Peyer's patch (tissue), 4 donors: Measurements from ENCODE around the gene PDE4D. TPM values are rescaled to one million over a fixed set of nuclear protein-coding genes. Genes with fewer than 3 reads are reported as not detected.
A peak's percentile ranks its signal among the peaks of the same experiment; 100 is the strongest.

Source experiments
- DNase-seq, 3 donors: peaks; one replicate each; pipeline ENCODE4 v3.0.0-alpha.2; 2017 to 2019
- H3K27ac ChIP-seq, 4 donors: fragments of 200-600 bp; sonication (generic); one replicate each; pipeline ENCODE4 v1.5.1; 2016 to 2019
- H3K27me3 ChIP-seq, 2 donors: fragments of 200-600 bp; sonication (generic); one replicate each; pipeline ENCODE4 v1.5.1; 2019
- H3K36me3 ChIP-seq, 3 donors: fragments of 200-600 bp; sonication (generic); one replicate each; pipeline ENCODE4 v1.5.1; 2016 to 2019
- H3K4me1 ChIP-seq, 4 donors: fragments of 200-600 bp; sonication (generic); one replicate each; pipeline ENCODE4 v1.5.1; 2016 to 2019
- H3K4me3 ChIP-seq, 4 donors: fragments of 200-600 bp; sonication (generic); 1 replicate in 3 of 4; 2 replicates in 1 of 4; pipeline ENCODE4 v1.5.1; 2016 to 2019; ENCODE audit warnings: mild to moderate bottlenecking in 1 of 4
- H3K9me3 ChIP-seq, 4 donors: fragments of 200-600 bp; sonication (generic); one replicate each; pipeline ENCODE4 v1.5.1; 2016 to 2019; ENCODE audit warnings: mild to moderate bottlenecking in 1 of 4
- CTCF ChIP-seq, 6 experiments: fragments of 450-650 bp in 4 of 6; fragments of 200-600 bp in 2 of 6; sonication (generic) in 1 of 6; IDR thresholded peaks; one replicate each; pipeline ENCODE4 v1.5.1; 2017 to 2019; ENCODE audit warnings: antibody characterized with exemption in 6 of 6, mild to moderate bottlenecking in 3 of 6, moderate library complexity in 1 of 6
- POLR2A ChIP-seq, 2 donors: fragments of 450-650 bp; IDR thresholded peaks; one replicate each; pipeline ENCODE4 v1.5.1; 2017; ENCODE audit warnings: antibody characterized with exemption in 2 of 2, mild to moderate bottlenecking in 2 of 2, moderate library complexity in 2 of 2
- total RNA-seq, 4 donors: library from RNA; depleted of rRNA; stranded (reverse); fragments of >200 nt; gene quantifications; one replicate each; pipeline ENCODE4 v1.1.0, GENCODE V29; 2016

Gene PDE4D
- total RNA-seq, 4 donors from 2014 or later: 19.8 to 89.1 (median 43.9) TPM

- Histone ChIP-seq H3K4me1 (peaks cover 0 to 5% (median 0%) of the 10 kb centered on the region in 4 donors), H3K27ac (no peak overlapping the region), H3K27me3 (no peaks in the 10 kb centered on the region), H3K4me3 (no peak overlapping the region), H3K36me3 (no peaks in the 10 kb centered on the region), H3K9me3 (no peaks in the 10 kb centered on the region)
- DNase-seq: no peak
- TF ChIP-seq CTCF (IDR thresholded peaks at IDR 0.05) (no peak), POLR2A (IDR thresholded peaks at IDR 0.05) (no peak)
Measured at GRCh38 chr5:59246882-59247281, 646.6 kb downstream of the PDE4D start.

- Histone ChIP-seq H3K4me1 (peaks cover 0 to 5% (median 0%) of the 10 kb centered on the region in 4 donors), H3K27ac (peak overlapping the region in 1 of 4 donors; percentile 3), H3K27me3 (no peaks in the 10 kb centered on the region), H3K36me3 (no peaks in the 10 kb centered on the region), H3K9me3 (no peaks in the 10 kb centered on the region), H3K4me3 (no peak overlapping the region)
- no peak for DNase-seq
- TF ChIP-seq POLR2A (IDR thresholded peaks at IDR 0.05): no peak
- TF ChIP-seq CTCF (IDR thresholded peaks at IDR 0.05): no peak
Measured at GRCh38 chr5:59246145-59246869, 647.2 kb downstream of the PDE4D start.

DNA sequence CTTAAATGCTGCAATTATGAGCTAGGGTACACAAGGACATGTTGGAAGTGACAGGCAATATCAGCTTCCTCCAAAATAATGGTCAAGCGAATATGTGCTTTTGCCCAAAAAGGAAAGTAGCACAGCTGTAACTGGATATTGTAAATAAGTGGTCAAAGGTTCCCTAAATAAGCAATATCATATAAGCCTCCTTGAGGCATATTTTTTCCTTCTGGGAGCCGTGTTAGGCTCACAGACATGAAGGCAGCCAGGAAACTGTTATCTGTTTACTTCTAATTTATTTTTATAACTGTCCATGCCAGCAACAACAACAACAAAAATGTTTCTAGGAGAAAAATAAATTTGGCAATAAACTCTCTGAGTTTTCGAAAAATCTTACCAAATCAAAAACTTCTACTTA lies 648.3 kb downstream of the PDE4D start:
- peak overlapping the region in 3 of 4 donors; percentile 3 to 20 (median 3) for H3K27ac ChIP-seq
- no peak for TF ChIP-seq CTCF (IDR thresholded peaks at IDR 0.05)
- TF ChIP-seq POLR2A (IDR thresholded peaks at IDR 0.05): no peak
- H3K9me3 ChIP-seq: no peaks in the 10 kb centered on the region
- peaks cover 0 to 5% (median 0%) of the 10 kb centered on the region in 4 donors for H3K4me1 ChIP-seq
- H3K27me3 ChIP-seq: no peaks in the 10 kb centered on the region
- H3K36me3 ChIP-seq: no peaks in the 10 kb centered on the region
- no peak overlapping the region for H3K4me3 ChIP-seq
- no peak for DNase-seq

DNA sequence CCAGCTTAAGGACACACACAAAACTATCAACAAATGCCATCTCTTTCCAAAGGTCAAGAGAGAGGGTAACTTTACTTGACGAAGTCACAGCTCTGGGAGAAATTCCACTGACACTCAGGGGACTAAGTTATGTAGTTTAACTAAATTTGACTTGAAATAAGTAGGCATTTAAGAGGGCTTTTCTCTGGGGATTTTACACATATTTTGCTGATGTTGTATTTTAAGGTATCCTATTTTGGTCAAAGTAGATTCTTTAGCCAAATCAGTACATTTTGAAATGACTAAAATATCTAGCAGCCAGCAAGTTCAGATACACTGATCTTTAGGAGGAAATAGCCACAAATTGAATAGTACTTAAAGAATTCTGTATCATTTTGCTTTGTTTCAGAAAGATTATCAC lies 652.0 kb downstream of the PDE4D start:
- Histone ChIP-seq H3K36me3 (no peaks in the 10 kb centered on the region), H3K27ac (no peak overlapping the region), H3K27me3 (no peaks in the 10 kb centered on the region), H3K4me3 (no peak overlapping the region), H3K9me3 (no peaks in the 10 kb centered on the region), H3K4me1 (peaks cover 0 to 5% (median 0%) of the 10 kb centered on the region in 4 donors)
- no peak for TF ChIP-seq CTCF (IDR thresholded peaks at IDR 0.05)
- no peak for TF ChIP-seq POLR2A (IDR thresholded peaks at IDR 0.05)
- DNase-seq: no peak

- H3K36me3 ChIP-seq: no peaks in the 10 kb centered on the region
- no peak for TF ChIP-seq CTCF (IDR thresholded peaks at IDR 0.05)
- no peak for TF ChIP-seq POLR2A (IDR thresholded peaks at IDR 0.05)
- DNase-seq: no peak
- no peak overlapping the region for H3K27ac ChIP-seq
- no peaks in the 10 kb centered on the region for H3K9me3 ChIP-seq
- H3K4me3 ChIP-seq: no peak overlapping the region
- peaks cover 0 to 5% (median 0%) of the 10 kb centered on the region in 4 donors for H3K4me1 ChIP-seq
- H3K27me3 ChIP-seq: no peaks in the 10 kb centered on the region
Measured at GRCh38 chr5:59241119-59241518, 652.4 kb downstream of the PDE4D start.
